Stomach (tissue), 9 donors: ENCODE results near the gene EXOSC5. TPM values are rescaled to one million over a fixed set of nuclear protein-coding genes. Genes with fewer than 3 reads are reported as not detected.

ENCODE experiments used
- DNase-seq, 2 donors: peaks; one replicate each; pipeline versions ENCODE4 v3.0.0 to v3.0.0-alpha.2; 2013 to 2019
- H3K27ac ChIP-seq, 5 donors: fragments of 200-600 bp in 4 of 5; sonication (generic) in 4 of 5; one replicate each; pipeline ENCODE4 v1.5.1; 2013 to 2019; ENCODE audit warnings: mild to moderate bottlenecking in 1 of 5, moderate library complexity in 1 of 5
- H3K27me3 ChIP-seq, 3 donors: fragments of 200-600 bp; sonication (generic); one replicate each; pipeline ENCODE4 v1.5.1; 2017 to 2019; ENCODE audit warnings: mixed run types in 1 of 3
- H3K36me3 ChIP-seq, 4 donors: fragments of 200-600 bp; sonication (generic); 1 replicate in 3 of 4; 2 replicates in 1 of 4; pipeline ENCODE4 v1.5.1; 2016 to 2019
- H3K4me1 ChIP-seq, 4 donors: fragments of 200-600 bp; sonication (generic); one replicate each; pipeline ENCODE4 v1.5.1; 2016 to 2019
- H3K4me3 ChIP-seq, 4 donors: fragments of 200-600 bp; sonication (generic) in 3 of 4; one replicate each; pipeline ENCODE4 v1.5.1; 2016 to 2019; ENCODE audit warnings: mild to moderate bottlenecking in 1 of 4
- H3K9me3 ChIP-seq, 4 donors: fragments of 200-600 bp; sonication (generic); one replicate each; pipeline ENCODE4 v1.5.1; 2016 to 2019
- EP300 ChIP-seq: sonication (generic); formaldehyde crosslinking; IDR thresholded peaks from one replicate; pipeline ENCODE4 v1.6.1; 2017; ENCODE audit warnings: antibody characterized with exemption
- POLR2A ChIP-seq, 4 donors: fragments of 450-650 bp; IDR thresholded peaks; one replicate each; pipeline ENCODE4 v1.6.1; 2016; ENCODE audit warnings: antibody characterized with exemption in 4 of 4, control low read depth in 2 of 4, mild to moderate bottlenecking in 1 of 4, moderate library complexity in 1 of 4
- POLR2AphosphoS5 ChIP-seq, 3 donors: sonication (generic); formaldehyde crosslinking; IDR thresholded peaks; one replicate each; pipeline ENCODE4 v1.6.1; 2016; ENCODE audit warnings: antibody characterized with exemption in 3 of 3
- WGBS, 5 donors: extraction: QIAGEN DNeasy Blood & Tissue Kit in 3 of 5; methylation state at CpG; one replicate each; pipeline versions ENCODE4 v1.1.5 to v1.1.7; 2013 to 2018; 5-methylcytosine and 5-hydroxymethylcytosine counted together
- intact Hi-C: fragments of 100-400 bp; cut with DNase I; formaldehyde crosslinking; loops from one replicate; pipeline ENCODE4 v1.15.1; 2023; ENCODE audit warnings: low total_unique reads
- polyA plus RNA-seq, 3 donors: library from polyadenylated mRNA; stranded (reverse); fragments of 200-250 nt; gene quantifications; one replicate each; pipeline ENCODE4 v1.2.3, GENCODE V29; 2013
- total RNA-seq, 5 donors: library from RNA; depleted of rRNA; stranded (reverse); fragments of >200 nt; gene quantifications; one replicate each; pipeline versions ENCODE4 v1.1.0 to v1.2.3, GENCODE V29; 2014 to 2016
- TF ChIP-seq, protein P1 (sequence below), 7 experiments: fragments of 450-650 bp in 4 of 7; fragments of 200-600 bp in 3 of 7; sonication (generic) in 3 of 7; IDR thresholded peaks; one replicate each; pipeline ENCODE4 v1.5.1; 2016 to 2019; ENCODE audit warnings: antibody characterized with exemption in 7 of 7, control low read depth in 2 of 7, mild to moderate bottlenecking in 1 of 7
- donor health status: healthy with polysubstance abuse.
- donor health status: Bipolar disorder and iron deficiency.
- donor health status: healthy.

Gene EXOSC5
- total and polyA plus RNA-seq, 8 donors = 4.8 to 131 (median 23.9) TPM

- Histone ChIP-seq H3K4me3 (no peak within 1 kb of the TSS), H3K9me3 (no peaks in the 10 kb centered on the region), H3K27ac (no peak within 1 kb of the TSS), H3K36me3 (peaks cover 5 to 6% (median 5%) of the 10 kb centered on the region in 4 donors), H3K27me3 (peaks cover 0 to 53% (median 4%) of the 10 kb centered on the region in 3 donors), H3K4me1 (peaks cover 0 to 20% (median 17%) of the 10 kb centered on the region in 4 donors)
- intact Hi-C loops = no loop called here
- TF ChIP-seq, protein P1, sequence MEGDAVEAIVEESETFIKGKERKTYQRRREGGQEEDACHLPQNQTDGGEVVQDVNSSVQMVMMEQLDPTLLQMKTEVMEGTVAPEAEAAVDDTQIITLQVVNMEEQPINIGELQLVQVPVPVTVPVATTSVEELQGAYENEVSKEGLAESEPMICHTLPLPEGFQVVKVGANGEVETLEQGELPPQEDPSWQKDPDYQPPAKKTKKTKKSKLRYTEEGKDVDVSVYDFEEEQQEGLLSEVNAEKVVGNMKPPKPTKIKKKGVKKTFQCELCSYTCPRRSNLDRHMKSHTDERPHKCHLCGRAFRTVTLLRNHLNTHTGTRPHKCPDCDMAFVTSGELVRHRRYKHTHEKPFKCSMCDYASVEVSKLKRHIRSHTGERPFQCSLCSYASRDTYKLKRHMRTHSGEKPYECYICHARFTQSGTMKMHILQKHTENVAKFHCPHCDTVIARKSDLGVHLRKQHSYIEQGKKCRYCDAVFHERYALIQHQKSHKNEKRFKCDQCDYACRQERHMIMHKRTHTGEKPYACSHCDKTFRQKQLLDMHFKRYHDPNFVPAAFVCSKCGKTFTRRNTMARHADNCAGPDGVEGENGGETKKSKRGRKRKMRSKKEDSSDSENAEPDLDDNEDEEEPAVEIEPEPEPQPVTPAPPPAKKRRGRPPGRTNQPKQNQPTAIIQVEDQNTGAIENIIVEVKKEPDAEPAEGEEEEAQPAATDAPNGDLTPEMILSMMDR (IDR thresholded peaks at IDR 0.05) = no peak
- TF ChIP-seq POLR2A (IDR thresholded peaks at IDR 0.05) = no peak
- TF ChIP-seq EP300 = no peak
- TF ChIP-seq POLR2AphosphoS5 (IDR thresholded peaks at IDR 0.05) = no peak
- DNase-seq = peak in 1 of 2 donors; percentile 41
- 60 to 65% (median 60%) methylated on average over 7 of the region's 7 CpGs for WGBS, 5 donors
These were observed 45.6 kb upstream of the EXOSC5 start, which contains the start of gene ERICH4 for GRCh38 chr19:41442473-41443355. TSS of gene ERICH4 (plus strand) at chr19:41443156. CDS start at chr19:41443170, 14 bp downstream.

DNA sequence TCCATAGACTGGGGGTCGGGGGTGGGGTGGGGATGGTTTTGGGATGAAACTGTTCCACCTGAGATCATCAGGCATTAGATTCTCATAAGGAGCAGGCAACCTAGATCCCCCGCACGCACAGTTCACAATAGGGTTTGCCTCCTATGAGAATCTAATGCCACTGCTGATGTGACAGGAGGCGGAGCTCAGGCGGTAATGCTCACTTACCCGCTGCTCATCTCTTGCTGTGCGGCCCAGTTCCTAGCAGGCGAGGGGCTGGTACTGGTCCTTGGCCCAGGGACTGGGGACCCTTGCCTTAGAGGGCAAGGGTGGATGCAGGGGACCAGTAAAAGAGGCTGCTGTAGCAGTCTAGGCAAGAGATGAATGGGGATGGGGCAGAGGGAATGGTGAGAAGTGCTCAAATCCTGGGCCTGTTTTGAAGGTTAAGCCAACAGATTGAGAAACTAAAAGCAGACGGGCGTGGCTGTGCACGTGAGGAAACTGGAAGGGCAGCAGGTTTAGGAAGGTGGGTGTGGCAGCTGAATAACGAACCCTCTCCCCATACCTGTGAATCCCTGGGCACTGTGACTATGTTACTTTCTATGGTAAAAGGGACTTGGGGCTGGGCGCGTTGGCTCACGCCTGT lies 44.3 kb upstream of the EXOSC5 start:
- intact Hi-C loops = no loop called here
- 68 to 78% (median 75%) methylated on average over 14 to 15 of the region's 15 CpGs for WGBS, 5 donors
- DNase-seq = no peak
- no peak overlapping the region for H3K4me3 ChIP-seq
- H3K36me3 ChIP-seq = peaks cover 10 to 18% (median 18%) of the 10 kb centered on the region in 4 donors
- H3K27ac ChIP-seq = no peak overlapping the region
- TF ChIP-seq, protein P1 (IDR thresholded peaks at IDR 0.05) = no peak
- TF ChIP-seq POLR2A (IDR thresholded peaks at IDR 0.05) (no peak), EP300 (no peak), POLR2AphosphoS5 (IDR thresholded peaks at IDR 0.05) (no peak)
- peaks cover 0 to 42% (median 4%) of the 10 kb centered on the region in 3 donors for H3K27me3 ChIP-seq
- H3K9me3 ChIP-seq = no peaks in the 10 kb centered on the region
- H3K4me1 ChIP-seq = peaks cover 0 to 20% (median 17%) of the 10 kb centered on the region in 4 donors

GRCh38 chr19:41439441-41440222 lies 42.5 kb upstream of the EXOSC5 start, which contains the start of gene DMAC2:
TSS of gene DMAC2 (minus strand) at chr19:41439912. CDS start at chr19:41439899, 13 bp downstream.
- Histone ChIP-seq H3K27me3 (peaks cover 0 to 27% (median 0%) of the 10 kb centered on the region in 3 donors), H3K36me3 (peaks cover 11 to 36% (median 33%) of the 10 kb centered on the region in 4 donors), H3K27ac (peak within 1 kb of the TSS; percentile 88 to 99 (median 97)), H3K4me1 (peaks cover 0 to 20% (median 17%) of the 10 kb centered on the region in 4 donors), H3K4me3 (peak within 1 kb of the TSS; percentile 62 to 83 (median 80)), H3K9me3 (no peaks in the 10 kb centered on the region)
- intact Hi-C loops = no loop called here
- TF ChIP-seq POLR2AphosphoS5 (IDR thresholded peaks at IDR 0.05) (peak; percentile 47 to 90 (median 61)), POLR2A (IDR thresholded peaks at IDR 0.05) (no peak)
- TF ChIP-seq, protein P1 (IDR thresholded peaks at IDR 0.05) = peak in 4 of 7 experiments; percentile 20 to 54 (median 39)
- DNase-seq = peak; percentile 98 to 99
- WGBS, 5 donors = 0 to 1% (median 0%) methylated on average over 34 to 40 of the region's 40 CpGs
